IMR-90 (cell line): ENCODE measurements around the gene ADAMTSL5. TPM values are rescaled to one million over a fixed set of nuclear protein-coding genes. Genes with fewer than 3 reads are reported as not detected.

Experiments
- ATAC-seq: fragments of 200-7000 bp; cut with Tn5 transposase; 2 replicates; pipeline ENCODE4 v1.9.1; 2020; ENCODE audit warnings: low read depth, mild to moderate bottlenecking, moderate library complexity
- BruUV-seq: library from RNA; stranded (reverse); fragments of 400-500 nt; replicated peaks from 2 replicates; lab custom pipeline; 2021; lab: Mats Ljungman, UMichigan
- CTCF ChIA-PET: fragments of 300-600 bp; formaldehyde crosslinking; extraction: SDS; loops from one replicate; lab custom pipeline; 2021; ENCODE audit warnings: antibody characterized with exemption; lab: Yijun Ruan, JAX
- POLR2A ChIA-PET: fragments of 300-600 bp; sonication (Branson Sonifier 250); formaldehyde crosslinking; loops from one replicate; lab custom pipeline; 2022; ENCODE audit warnings: antibody characterized with exemption; ENCODE audit not compliant: unreplicated experiment; lab: Charles Lee
- DNase-seq: peaks from one replicate; pipeline ENCODE4 v3.0.0; 2013
- H2AFZ ChIP-seq: replicated peaks from 2 replicates; pipeline ENCODE3; 2013; ENCODE audit warnings: low read length, mild to moderate bottlenecking; ENCODE audit not compliant: poor library complexity
- H2AK5ac ChIP-seq: 2 replicates; pipeline ENCODE4 v1.6.1; 2013; ENCODE audit warnings: low read depth, low read length, inconsistent platforms
- H2AK9ac ChIP-seq: replicated peaks from 2 replicates; pipeline ENCODE3; 2013; ENCODE audit warnings: mild to moderate bottlenecking, low read depth, low read length, moderate library complexity; ENCODE audit not compliant: poor library complexity
- H2BK120ac ChIP-seq: 2 replicates; pipeline ENCODE4 v1.6.1; 2013; ENCODE audit warnings: low read depth, low read length, inconsistent platforms
- H2BK15ac ChIP-seq: 3 replicates; pipeline ENCODE4 v1.6.1; 2013; ENCODE audit warnings: low read depth, low read length, inconsistent platforms
- H2BK20ac ChIP-seq: 2 replicates; pipeline ENCODE4 v1.6.1; 2013; ENCODE audit warnings: low read depth, mild to moderate bottlenecking, inconsistent platforms, low read length, moderate library complexity
- H2BK5ac ChIP-seq: 2 replicates; pipeline ENCODE4 v1.6.1; 2013; ENCODE audit warnings: mild to moderate bottlenecking, low read depth, low read length, inconsistent platforms; ENCODE audit not compliant: poor library complexity, severe bottlenecking
- H3K14ac ChIP-seq: replicated peaks from 2 replicates; pipeline ENCODE4 v1.6.1; 2013; ENCODE audit warnings: low read depth, low read length, inconsistent platforms
- H3K18ac ChIP-seq: 2 replicates; pipeline ENCODE4 v1.6.1; 2013; ENCODE audit warnings: low read depth, low read length, control low read depth
- H3K23ac ChIP-seq: 2 replicates; pipeline ENCODE4 v1.6.1; 2013; ENCODE audit warnings: low read depth, low read length, inconsistent platforms
- H3K27ac ChIP-seq: 2 replicates; pipeline ENCODE4 v1.5.1; 2013; ENCODE audit warnings: mild to moderate bottlenecking, control low read depth, low read length; ENCODE audit not compliant: insufficient read depth
- H3K27me3 ChIP-seq: 2 replicates; pipeline ENCODE4 v1.6.1; 2013; ENCODE audit warnings: low read length; ENCODE audit not compliant: control insufficient read depth, insufficient read depth
- H3K36me3 ChIP-seq: 2 replicates; pipeline ENCODE4 v1.6.1; 2013; ENCODE audit warnings: low read length, mixed read lengths; ENCODE audit not compliant: control insufficient read depth, insufficient read depth
- H3K4ac ChIP-seq: 2 replicates; pipeline ENCODE4 v1.6.1; 2013; ENCODE audit warnings: low read depth, low read length, inconsistent platforms
- H3K4me1 ChIP-seq: 2 replicates; pipeline ENCODE4 v1.6.1; 2013; ENCODE audit warnings: low read length, mixed read lengths; ENCODE audit not compliant: control insufficient read depth, insufficient read depth
- H3K4me2 ChIP-seq: 2 replicates; pipeline ENCODE4 v1.6.1; 2013; ENCODE audit warnings: low read depth, mild to moderate bottlenecking, control low read depth, low read length, moderate library complexity
- H3K4me3 ChIP-seq: 2 replicates; pipeline ENCODE4 v1.5.1; 2013; ENCODE audit warnings: low read depth, mild to moderate bottlenecking, control low read depth, low read length, moderate library complexity; ENCODE audit not compliant: insufficient read depth
- H3K56ac ChIP-seq: 2 replicates; pipeline ENCODE4 v1.6.1; 2013; ENCODE audit warnings: low read length, inconsistent platforms; ENCODE audit not compliant: insufficient read depth; ENCODE audit errors: extremely low read depth
- H3K79me1 ChIP-seq, 2 experiments: 2 replicates each; pipeline ENCODE4 v1.6.1; 2013; ENCODE audit warnings: low read length in 2 of 2, inconsistent platforms in 1 of 2, low read depth in 1 of 2
- H3K9ac ChIP-seq: 2 replicates; pipeline ENCODE4 v1.6.1; 2013; ENCODE audit warnings: low read depth, low read length, control low read depth
- H3K9me1 ChIP-seq: 2 replicates; pipeline ENCODE4 v1.6.1; 2013; ENCODE audit warnings: low read length, inconsistent platforms; ENCODE audit not compliant: insufficient read depth
- H3K9me3 ChIP-seq: 2 replicates; pipeline ENCODE4 v1.6.1; 2013; ENCODE audit warnings: low read length; ENCODE audit not compliant: control insufficient read depth, insufficient read depth
- H4K20me1 ChIP-seq: 2 replicates; pipeline ENCODE4 v1.6.1; 2013; ENCODE audit warnings: low read length, inconsistent platforms; ENCODE audit not compliant: insufficient read depth
- H4K5ac ChIP-seq: 2 replicates; pipeline ENCODE4 v1.6.1; 2013; ENCODE audit warnings: mild to moderate bottlenecking, low read depth, low read length, control low read depth
- H4K8ac ChIP-seq, 2 experiments: 2 replicates each; pipeline ENCODE4 v1.6.1; 2013; ENCODE audit warnings: low read depth in 2 of 2, low read length in 2 of 2, control low read depth in 1 of 2, inconsistent platforms in 1 of 2
- H4K91ac ChIP-seq: 2 replicates; pipeline ENCODE4 v1.6.1; 2013; ENCODE audit warnings: low read depth, low read length, inconsistent platforms; ENCODE audit not compliant: insufficient read depth
- BHLHE40 ChIP-seq: fragments of 150-350 bp; IDR thresholded peaks from 2 replicates; pipeline ENCODE4 v1.6.1; 2016; ENCODE audit warnings: mild to moderate bottlenecking, low read depth, low read length
- CEBPB ChIP-seq: IDR thresholded peaks from 2 replicates; pipeline ENCODE4 v1.6.1; 2012; ENCODE audit warnings: low read depth, low read length, improper control_type of control experiment
- CHD1 ChIP-seq: IDR thresholded peaks from 2 replicates; pipeline ENCODE4 v1.6.1; 2012; ENCODE audit warnings: low read depth, low read length, improper control_type of control experiment
- FOS ChIP-seq: fragments of 150-350 bp; IDR thresholded peaks from 2 replicates; pipeline ENCODE4 v1.6.1; 2016; ENCODE audit warnings: low read depth, low read length
- MAFK ChIP-seq: IDR thresholded peaks from 2 replicates; pipeline ENCODE4 v1.6.1; 2012; ENCODE audit warnings: low read depth, low read length, improper control_type of control experiment
- MAZ ChIP-seq: IDR thresholded peaks from 2 replicates; pipeline ENCODE4 v1.6.1; 2012; ENCODE audit warnings: low read depth, mild to moderate bottlenecking, low read length, improper control_type of control experiment, moderate library complexity, borderline replicate concordance
- MXI1 ChIP-seq: IDR thresholded peaks from 2 replicates; pipeline ENCODE4 v1.6.1; 2012; ENCODE audit warnings: low read depth, mild to moderate bottlenecking, low read length, moderate library complexity, borderline replicate concordance
- POLR2A ChIP-seq: IDR thresholded peaks from 2 replicates; pipeline ENCODE4 v1.6.1; 2012; ENCODE audit warnings: mild to moderate bottlenecking, low read depth, low read length
- RCOR1 ChIP-seq: IDR thresholded peaks from 2 replicates; pipeline ENCODE4 v1.6.1; 2012; ENCODE audit warnings: mild to moderate bottlenecking, low read length, improper control_type of control experiment; ENCODE audit not compliant: insufficient replicate concordance
- RFX5 ChIP-seq: IDR thresholded peaks from 2 replicates; pipeline ENCODE4 v1.8.0; 2012; ENCODE audit warnings: low read depth, mild to moderate bottlenecking, low read length, moderate library complexity
- SMC3 ChIP-seq: fragments of 150-350 bp; IDR thresholded peaks from 2 replicates; pipeline ENCODE4 v1.6.1; 2016; ENCODE audit warnings: low read depth, mild to moderate bottlenecking, antibody characterized with exemption, low read length, moderate library complexity
- WGBS, 2 experiments: methylation state at CpG; one replicate each; pipeline versions ENCODE4 v1.1.5 to v1.1.7; 2013; ENCODE audit warnings: missing lambda C conversion rate in 2 of 2; ENCODE audit not compliant: insufficient read length in 1 of 2; ENCODE audit errors: extremely low coverage in 2 of 2; 5-methylcytosine and 5-hydroxymethylcytosine counted together
- dilution Hi-C: fragments of 300-500 bp; cut with HindIII; formaldehyde crosslinking; loops from one replicate; pipeline ENCODE4 v1.14.3; 2018; ENCODE audit warnings: low sequenced_read_pairs; ENCODE audit not compliant: unreplicated experiment
- in situ Hi-C: fragments of 300-500 bp; cut with MboI; formaldehyde crosslinking; loops from 3 replicates; pipeline ENCODE4 v1.14.3; 2019; ENCODE audit warnings: low sequenced_read_pairs, inconsistent platforms, mixed read lengths
- intact Hi-C: fragments of 100-400 bp; cut with micrococcal nuclease; formaldehyde crosslinking; loops from 2 replicates; pipeline ENCODE4 v1.10.0; 2022
- polyA plus RNA-seq, 3 experiments: library from polyadenylated mRNA; depleted of rRNA; stranded (reverse); fragments of >200 nt; gene quantifications; 2 replicates each; pipeline ENCODE4 v1.2.3, GENCODE V29; 2012; ENCODE audit warnings: low replicate concordance in 1 of 3
- total RNA-seq: library from RNA; depleted of rRNA; stranded (reverse); fragments of >200 nt; gene quantifications from 2 replicates; pipeline ENCODE4 v1.2.3, GENCODE V29; 2012
- TF ChIP-seq, protein P1 (sequence below): fragments of 150-350 bp; IDR thresholded peaks from 2 replicates; pipeline ENCODE4 v1.6.1; 2016; ENCODE audit warnings: low read depth, mild to moderate bottlenecking, low read length, moderate library complexity, borderline replicate concordance
- TF ChIP-seq, protein P2 (sequence below): conservative IDR thresholded peaks from 2 replicates; pipeline ENCODE4 v1.5.1; 2012; ENCODE audit warnings: mild to moderate bottlenecking, low read depth, low read length, improper control_type of control experiment

ADAMTSL5 gene
- total and polyA plus RNA-seq, 2 of the 4 experiments (the other 2 are of a cell fraction): 0.90 to 10.8 TPM

DNA sequence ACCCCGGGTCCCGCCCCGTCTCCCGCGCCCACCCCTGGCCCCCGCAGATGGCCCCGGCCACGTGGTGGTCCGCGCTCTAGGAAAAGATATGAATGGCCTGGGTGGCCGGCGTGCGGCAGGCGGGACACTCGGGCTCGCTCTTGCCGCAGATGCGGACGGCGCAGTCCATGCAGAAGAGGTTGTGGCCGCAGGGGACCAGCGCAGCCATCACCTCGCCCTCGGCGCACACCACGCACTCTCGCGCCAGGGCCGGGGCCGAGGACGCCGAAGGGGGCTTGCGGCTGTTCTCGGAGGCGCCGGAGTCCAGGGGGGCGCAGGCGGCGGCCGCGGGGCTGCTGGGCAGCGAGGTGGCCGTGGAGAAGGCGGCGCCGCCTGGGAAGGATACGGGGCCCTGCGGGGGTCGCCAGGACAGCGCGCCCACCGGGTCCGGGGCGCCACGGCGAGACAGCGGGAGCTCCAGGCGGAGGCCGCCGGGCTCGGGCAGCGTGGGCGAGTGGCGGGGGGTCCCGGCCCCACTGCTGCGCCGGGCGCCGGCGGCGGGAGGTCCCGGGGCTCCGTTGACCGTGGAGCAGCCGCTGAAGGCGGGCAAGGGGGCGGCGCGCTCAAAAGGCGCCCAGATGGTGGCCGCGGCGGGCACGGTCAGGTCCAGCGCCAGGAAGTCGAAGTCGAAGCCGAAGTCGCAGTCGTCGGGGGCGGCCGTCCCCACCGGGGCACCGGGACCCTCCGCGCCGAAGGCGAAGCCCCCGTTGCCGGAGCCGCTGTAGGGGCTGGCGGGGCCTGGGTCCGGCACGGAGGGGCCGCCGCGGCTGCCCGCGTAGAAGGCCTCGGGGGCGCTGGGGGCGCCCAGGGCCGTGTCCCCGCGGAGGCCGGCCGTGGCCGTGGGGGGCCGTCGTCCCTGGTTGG lies 42.9 kb upstream of the ADAMTSL5 start (continued):
- no peak for TF ChIP-seq BHLHE40

DNA sequence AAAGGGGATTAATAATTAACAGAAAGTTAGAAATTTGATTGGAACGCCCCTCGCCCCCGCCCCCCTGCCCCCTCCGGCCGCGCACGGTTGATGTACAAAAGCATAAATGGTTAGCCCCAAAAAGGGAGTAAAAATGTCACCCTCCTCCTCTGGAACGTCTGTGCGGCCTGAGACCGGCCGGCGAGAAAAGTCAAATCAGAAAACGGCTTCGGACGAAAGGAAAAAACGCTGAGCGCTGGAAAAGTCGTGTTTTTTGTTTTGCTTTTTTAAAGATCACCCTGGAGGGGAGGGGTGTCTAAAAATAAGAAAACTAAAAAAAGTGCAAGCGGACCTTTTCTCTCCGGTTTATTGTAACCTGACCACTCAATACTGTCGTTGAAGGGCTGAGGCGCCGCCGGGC lies 42.1 kb upstream of the ADAMTSL5 start:
- Histone ChIP-seq H2AFZ (no peak overlapping the region), H3K27ac (no peak overlapping the region), H2BK20ac (no peak overlapping the region), H3K9me3 (no peaks in the 10 kb centered on the region), H2BK120ac (no peak overlapping the region), H4K91ac (no peak overlapping the region), H3K9me1 (peaks cover 3% of the 10 kb centered on the region; the same call in 1 of the 2 replicates), H4K20me1 (peaks cover 33% of the 10 kb centered on the region), H2AK9ac (no peak overlapping the region), H3K23ac (no peak overlapping the region), H3K36me3 (peaks cover 24% of the 10 kb centered on the region), H3K4ac (no peak overlapping the region), H4K8ac (no peak overlapping the region), H3K18ac (no peak overlapping the region), H3K9ac (no peak overlapping the region), H3K56ac (no peak overlapping the region), H3K79me1 (peaks cover 4 to 27% of the 10 kb centered on the region in 2 experiments; a peak in 2 of 4 replicates), H3K4me2 (no peak overlapping the region), H3K4me3 (no peak overlapping the region), H2BK15ac (no peak overlapping the region), H2BK5ac (no peak overlapping the region), H4K5ac (no peak overlapping the region), H3K4me1 (no peaks in the 10 kb centered on the region), H3K27me3 (no peaks in the 10 kb centered on the region), H2AK5ac (no peak overlapping the region), H3K14ac (no peak overlapping the region)
- ChIA-PET POLR2A (no interaction called here), CTCF (no interaction called here)
- no CpG with 5 or more reads among the region's 24 CpGs for WGBS, 2 experiments
- ATAC-seq: no peak
- no peak for DNase-seq
- dilution Hi-C loops (no loop called here), intact Hi-C loops (no loop called here), in situ Hi-C loops (no loop called here)
- no TSS peak for BruUV-seq
- no peak for TF ChIP-seq RCOR1
- TF ChIP-seq, protein P1, sequence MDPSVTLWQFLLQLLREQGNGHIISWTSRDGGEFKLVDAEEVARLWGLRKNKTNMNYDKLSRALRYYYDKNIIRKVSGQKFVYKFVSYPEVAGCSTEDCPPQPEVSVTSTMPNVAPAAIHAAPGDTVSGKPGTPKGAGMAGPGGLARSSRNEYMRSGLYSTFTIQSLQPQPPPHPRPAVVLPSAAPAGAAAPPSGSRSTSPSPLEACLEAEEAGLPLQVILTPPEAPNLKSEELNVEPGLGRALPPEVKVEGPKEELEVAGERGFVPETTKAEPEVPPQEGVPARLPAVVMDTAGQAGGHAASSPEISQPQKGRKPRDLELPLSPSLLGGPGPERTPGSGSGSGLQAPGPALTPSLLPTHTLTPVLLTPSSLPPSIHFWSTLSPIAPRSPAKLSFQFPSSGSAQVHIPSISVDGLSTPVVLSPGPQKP: no peak
- no peak for TF ChIP-seq CEBPB
- TF ChIP-seq MAZ: no peak
- no peak for TF ChIP-seq POLR2A
- TF ChIP-seq CHD1: no peak
- TF ChIP-seq, protein P2, sequence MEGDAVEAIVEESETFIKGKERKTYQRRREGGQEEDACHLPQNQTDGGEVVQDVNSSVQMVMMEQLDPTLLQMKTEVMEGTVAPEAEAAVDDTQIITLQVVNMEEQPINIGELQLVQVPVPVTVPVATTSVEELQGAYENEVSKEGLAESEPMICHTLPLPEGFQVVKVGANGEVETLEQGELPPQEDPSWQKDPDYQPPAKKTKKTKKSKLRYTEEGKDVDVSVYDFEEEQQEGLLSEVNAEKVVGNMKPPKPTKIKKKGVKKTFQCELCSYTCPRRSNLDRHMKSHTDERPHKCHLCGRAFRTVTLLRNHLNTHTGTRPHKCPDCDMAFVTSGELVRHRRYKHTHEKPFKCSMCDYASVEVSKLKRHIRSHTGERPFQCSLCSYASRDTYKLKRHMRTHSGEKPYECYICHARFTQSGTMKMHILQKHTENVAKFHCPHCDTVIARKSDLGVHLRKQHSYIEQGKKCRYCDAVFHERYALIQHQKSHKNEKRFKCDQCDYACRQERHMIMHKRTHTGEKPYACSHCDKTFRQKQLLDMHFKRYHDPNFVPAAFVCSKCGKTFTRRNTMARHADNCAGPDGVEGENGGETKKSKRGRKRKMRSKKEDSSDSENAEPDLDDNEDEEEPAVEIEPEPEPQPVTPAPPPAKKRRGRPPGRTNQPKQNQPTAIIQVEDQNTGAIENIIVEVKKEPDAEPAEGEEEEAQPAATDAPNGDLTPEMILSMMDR: no peak
- TF ChIP-seq RFX5: no peak
- TF ChIP-seq MAFK: no peak
- no peak for TF ChIP-seq BHLHE40
- TF ChIP-seq FOS: no peak
- TF ChIP-seq SMC3: no peak
- TF ChIP-seq MXI1: no peak
